Measurements from ENCODE around the gene ADCK1.

DNA sequence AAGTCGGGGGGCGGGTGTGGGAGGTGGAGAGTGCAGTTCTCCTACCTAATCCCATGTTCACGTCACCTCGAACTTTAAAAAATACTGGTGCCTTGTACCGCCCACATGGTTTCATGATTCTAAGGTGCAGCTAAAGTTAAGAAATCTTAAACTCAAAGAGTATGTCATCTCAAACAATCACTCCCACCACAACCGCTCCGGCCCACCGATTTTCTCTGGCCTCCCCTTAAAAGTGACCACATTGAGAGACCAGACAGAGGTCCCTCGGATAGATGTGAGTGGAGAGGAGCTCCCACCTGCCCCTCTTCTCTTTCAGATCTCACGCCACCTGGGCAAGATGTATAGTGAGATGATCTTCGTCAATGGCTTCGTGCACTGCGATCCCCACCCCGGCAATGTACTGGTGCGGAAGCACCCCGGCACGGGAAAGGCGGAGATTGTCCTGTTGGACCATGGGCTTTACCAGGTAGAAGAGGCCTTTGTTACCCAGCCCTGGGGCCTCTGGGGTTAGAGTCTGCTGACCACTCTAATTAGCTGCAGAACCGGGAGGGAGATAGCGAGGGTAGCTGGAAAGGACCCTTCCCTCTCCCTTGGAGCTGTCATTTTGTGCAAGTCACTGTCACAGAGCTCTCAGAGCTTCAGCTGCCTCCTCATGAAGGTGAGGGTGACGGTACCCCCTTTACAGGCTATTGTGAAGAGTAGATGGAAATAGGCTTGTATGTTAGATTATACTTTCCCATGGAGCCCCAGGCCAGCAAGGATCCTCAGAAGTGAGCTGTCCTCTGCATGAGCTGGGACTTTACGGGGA, 124.4 kb downstream of the ADCK1 start:
- no peak for TF ChIP-seq CTCF (IDR thresholded peaks at IDR 0.05)
- no peak for TF ChIP-seq POLR2AphosphoS5 (IDR thresholded peaks at IDR 0.05)
- TF ChIP-seq POLR2A (IDR thresholded peaks at IDR 0.05), result no peak
